Esophagus squamous epithelium (tissue), 5 donors: ENCODE measurements around the gene NSFL1C. TPM values are rescaled to one million over a fixed set of nuclear protein-coding genes. Genes with fewer than 3 reads are reported as not detected.

Experiments used
- DNase-seq: peaks from one replicate; lab custom pipeline; 2025; lab: John Stamatoyannopoulos, UW
- H3K27ac ChIP-seq, 4 donors: fragments of 200-600 bp; sonication (generic); one replicate each; pipeline ENCODE4 v1.5.1; 2016 to 2019; ENCODE audit warnings: mild to moderate bottlenecking in 1 of 4
- H3K27me3 ChIP-seq, 4 donors: fragments of 200-600 bp; sonication (generic); 1 replicate in 3 of 4; 2 replicates in 1 of 4; pipeline versions ENCODE4 v1.5.1 to v1.6.0; 2017 to 2021; ENCODE audit warnings: antibody characterized with exemption in 1 of 4
- H3K36me3 ChIP-seq, 3 donors: fragments of 200-600 bp; sonication (generic); one replicate each; pipeline ENCODE4 v1.5.1; 2016 to 2019
- H3K4me1 ChIP-seq, 3 donors: fragments of 200-600 bp; sonication (generic); one replicate each; pipeline ENCODE4 v1.5.1; 2017 to 2019
- H3K4me3 ChIP-seq, 4 donors: fragments of 200-600 bp; sonication (generic); 1 replicate in 3 of 4; 2 replicates in 1 of 4; pipeline ENCODE4 v1.5.1; 2016 to 2019; ENCODE audit warnings: mild to moderate bottlenecking in 2 of 4, moderate library complexity in 1 of 4
- H3K9me3 ChIP-seq, 3 donors: fragments of 200-600 bp; sonication (generic); one replicate each; pipeline ENCODE4 v1.5.1; 2016 to 2019
- POLR2A ChIP-seq, 4 donors: fragments of 450-650 bp; IDR thresholded peaks; one replicate each; pipeline ENCODE4 v1.6.1; 2017; ENCODE audit warnings: antibody characterized with exemption in 4 of 4, mild to moderate bottlenecking in 4 of 4, moderate library complexity in 3 of 4
- WGBS, 2 donors: methylation state at CpG; one replicate each; pipeline ENCODE4 v1.1.5; 2018; 5-methylcytosine and 5-hydroxymethylcytosine counted together
- intact Hi-C: fragments of 100-400 bp; cut with DNase I; formaldehyde crosslinking; loops from one replicate; pipeline ENCODE4 v1.15.0; 2022
- total RNA-seq, 4 donors: library from RNA; depleted of rRNA; stranded (reverse); fragments of >200 nt; gene quantifications; one replicate each; pipeline ENCODE4 v1.1.0, GENCODE V29; 2016
- TF ChIP-seq, protein P1 (sequence below), 6 experiments: fragments of 450-650 bp in 4 of 6; fragments of 200-600 bp in 2 of 6; sonication (generic) in 2 of 6; IDR thresholded peaks; one replicate each; pipeline ENCODE4 v1.5.1; 2016 to 2019; ENCODE audit warnings: antibody characterized with exemption in 6 of 6, mild to moderate bottlenecking in 4 of 6, moderate library complexity in 4 of 6
- donor health status: DM: yes; HTN: yes; CAD: no.

Gene NSFL1C
- total RNA-seq, 4 donors from 2014 or later, result 41.5 to 65.6 (median 59.3) TPM

DNA sequence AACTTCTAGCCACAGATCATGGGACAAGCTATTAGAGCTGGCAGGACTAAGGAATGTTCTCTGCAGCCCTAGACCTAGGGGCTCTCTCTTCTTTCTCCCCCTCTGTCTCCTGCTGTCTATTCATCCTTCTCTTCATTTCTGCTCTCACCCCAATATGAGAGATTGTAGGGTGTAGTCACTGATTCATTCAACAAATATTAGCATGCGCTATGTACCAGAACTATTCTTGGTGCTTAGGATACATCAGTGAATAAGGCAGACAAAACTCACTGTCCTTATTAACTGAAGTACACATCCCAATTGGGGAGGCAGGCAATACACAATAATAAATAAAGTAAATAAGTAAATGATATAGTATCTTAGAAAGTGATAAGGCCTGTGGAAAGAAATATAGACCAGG is 39.2 kb upstream of the NSFL1C start:
- intact Hi-C loops, result no loop called here
- TF ChIP-seq, protein P1, sequence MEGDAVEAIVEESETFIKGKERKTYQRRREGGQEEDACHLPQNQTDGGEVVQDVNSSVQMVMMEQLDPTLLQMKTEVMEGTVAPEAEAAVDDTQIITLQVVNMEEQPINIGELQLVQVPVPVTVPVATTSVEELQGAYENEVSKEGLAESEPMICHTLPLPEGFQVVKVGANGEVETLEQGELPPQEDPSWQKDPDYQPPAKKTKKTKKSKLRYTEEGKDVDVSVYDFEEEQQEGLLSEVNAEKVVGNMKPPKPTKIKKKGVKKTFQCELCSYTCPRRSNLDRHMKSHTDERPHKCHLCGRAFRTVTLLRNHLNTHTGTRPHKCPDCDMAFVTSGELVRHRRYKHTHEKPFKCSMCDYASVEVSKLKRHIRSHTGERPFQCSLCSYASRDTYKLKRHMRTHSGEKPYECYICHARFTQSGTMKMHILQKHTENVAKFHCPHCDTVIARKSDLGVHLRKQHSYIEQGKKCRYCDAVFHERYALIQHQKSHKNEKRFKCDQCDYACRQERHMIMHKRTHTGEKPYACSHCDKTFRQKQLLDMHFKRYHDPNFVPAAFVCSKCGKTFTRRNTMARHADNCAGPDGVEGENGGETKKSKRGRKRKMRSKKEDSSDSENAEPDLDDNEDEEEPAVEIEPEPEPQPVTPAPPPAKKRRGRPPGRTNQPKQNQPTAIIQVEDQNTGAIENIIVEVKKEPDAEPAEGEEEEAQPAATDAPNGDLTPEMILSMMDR (IDR thresholded peaks at IDR 0.05), result no peak
- TF ChIP-seq POLR2A (IDR thresholded peaks at IDR 0.05), result no peak
- DNase-seq, result no peak
- WGBS, 2 donors, result 0 to 43% methylated on average over 1 of the region's 1 CpG
- peaks cover 0 to 7% (median 0%) of the 10 kb centered on the region in 4 donors for H3K27me3 ChIP-seq
- H3K27ac ChIP-seq, result no peak overlapping the region
- H3K36me3 ChIP-seq, result no peaks in the 10 kb centered on the region
- H3K4me3 ChIP-seq, result no peak overlapping the region
- no peaks in the 10 kb centered on the region for H3K9me3 ChIP-seq
- H3K4me1 ChIP-seq, result peaks cover 3 to 12% (median 6%) of the 10 kb centered on the region in 3 donors

- Histone ChIP-seq H3K27me3 (peaks cover 0 to 4% (median 0%) of the 10 kb centered on the region in 4 donors), H3K36me3 (no peaks in the 10 kb centered on the region), H3K4me1 (peaks cover 7 to 17% (median 9%) of the 10 kb centered on the region in 3 donors), H3K9me3 (no peaks in the 10 kb centered on the region), H3K4me3 (no peak overlapping the region), H3K27ac (no peak overlapping the region)
- TF ChIP-seq, protein P1 (IDR thresholded peaks at IDR 0.05), result no peak
- no peak for TF ChIP-seq POLR2A (IDR thresholded peaks at IDR 0.05)
- intact Hi-C loops, result no loop called here
- no peak for DNase-seq
- 67 to 81% methylated on average over 2 to 3 of the region's 3 CpGs for WGBS, 2 donors
Observed at GRCh38 chr20:1505361-1505760, 38.7 kb upstream of the NSFL1C start.

DNA sequence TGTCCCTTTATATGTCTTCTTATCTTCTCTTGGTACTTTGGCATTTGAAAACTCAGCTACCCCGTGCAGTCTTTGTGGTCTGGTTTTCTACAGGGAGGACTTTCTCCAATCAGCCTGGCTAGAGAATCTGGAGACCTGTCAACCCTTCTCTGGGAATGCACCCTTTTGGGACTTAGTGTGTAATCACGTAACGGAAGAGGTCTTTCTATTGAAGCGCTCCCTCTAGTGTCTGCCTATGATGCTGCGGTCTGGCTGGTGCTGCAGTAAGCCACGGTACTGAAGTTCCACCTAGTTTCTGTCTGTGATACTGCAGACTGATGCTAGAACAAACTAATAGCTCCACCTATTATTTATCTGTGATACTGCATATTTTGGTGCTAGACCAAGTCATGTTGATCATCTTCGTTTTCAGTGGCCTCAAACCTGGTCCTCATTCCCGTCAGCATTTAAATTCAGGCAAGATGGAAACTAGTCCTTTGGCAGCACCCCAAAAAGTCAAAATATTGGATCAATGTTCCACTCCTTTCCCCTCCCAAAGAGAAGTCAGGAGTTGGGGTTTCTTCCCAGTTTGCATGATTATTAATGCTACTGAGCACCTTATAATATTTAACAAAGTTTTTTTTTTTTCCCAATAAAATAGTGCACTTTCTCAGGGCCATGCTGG is 37.0 kb upstream of the NSFL1C start:
- no peak overlapping the region for H3K4me3 ChIP-seq

DNA sequence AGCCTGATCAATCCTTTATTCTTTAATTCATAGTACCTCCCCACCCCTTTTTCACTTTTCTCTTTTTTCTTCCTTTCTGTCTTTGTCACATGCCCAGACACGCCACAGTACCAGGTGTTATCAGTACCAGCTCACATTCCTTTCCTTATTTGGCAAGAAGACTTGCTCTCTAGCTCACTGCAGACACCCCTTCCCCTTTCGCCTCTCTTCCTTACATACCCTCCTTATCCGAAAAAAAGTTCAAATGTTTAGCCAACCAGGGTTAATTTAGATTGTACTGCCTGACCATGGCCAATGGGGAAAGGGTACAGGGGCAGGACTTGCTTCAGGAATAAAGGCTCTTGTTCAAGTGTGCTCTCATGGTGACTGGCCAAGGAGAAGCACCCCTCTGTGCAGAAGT is 33.8 kb upstream of the NSFL1C start:
- no peak for DNase-seq
- Histone ChIP-seq H3K27ac (peak overlapping the region; percentile 80 to 91 (median 89)), H3K4me3 (no peak overlapping the region), H3K4me1 (peaks cover 11 to 42% (median 15%) of the 10 kb centered on the region in 3 donors), H3K9me3 (no peaks in the 10 kb centered on the region), H3K27me3 (peaks cover 0 to 9% (median 0%) of the 10 kb centered on the region in 4 donors), H3K36me3 (no peaks in the 10 kb centered on the region)
- intact Hi-C loops, result no loop called here
- WGBS, 2 donors, result 17 to 30% methylated on average over 3 of the region's 3 CpGs
- TF ChIP-seq POLR2A (IDR thresholded peaks at IDR 0.05), result no peak
- TF ChIP-seq, protein P1 (IDR thresholded peaks at IDR 0.05), result no peak

More for the DNA sequence above, 37.0 kb upstream of the NSFL1C start:
- Histone ChIP-seq H3K27ac (no peak overlapping the region), H3K27me3 (peaks cover 0 to 9% (median 0%) of the 10 kb centered on the region in 4 donors), H3K36me3 (no peaks in the 10 kb centered on the region), H3K9me3 (no peaks in the 10 kb centered on the region), H3K4me1 (peaks cover 9 to 33% (median 11%) of the 10 kb centered on the region in 3 donors)
- WGBS, 2 donors, result 0 to 5% methylated on average over 8 of the region's 8 CpGs
- intact Hi-C loops, result no loop called here
- TF ChIP-seq, protein P1 (IDR thresholded peaks at IDR 0.05), result peak; percentile 82 to 100 (median 98)
- peak in 1 of 4 donors; percentile 26 for TF ChIP-seq POLR2A (IDR thresholded peaks at IDR 0.05)
- DNase-seq, result no peak
